ENCODE results near the gene FAM50B.

FAM50B gene

DNA sequence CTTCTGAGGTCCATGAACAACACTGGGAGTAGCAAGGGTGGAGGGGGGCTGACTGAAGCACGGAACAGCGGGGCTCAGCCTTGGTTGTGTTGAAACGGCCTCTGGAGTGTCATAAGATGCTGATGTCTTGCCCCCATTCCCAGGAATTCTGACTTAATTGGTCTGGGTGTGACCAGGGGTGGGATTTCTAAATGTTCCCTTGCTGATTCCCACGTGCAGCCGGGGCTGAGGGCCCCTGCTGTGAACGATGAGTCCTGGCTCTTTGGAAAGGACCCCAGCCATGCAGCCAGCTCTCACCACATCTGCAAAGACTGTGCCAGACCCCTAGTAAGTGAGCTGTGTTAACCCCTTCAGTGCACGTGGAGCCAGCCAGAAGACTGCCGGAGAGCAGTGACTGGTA lies 28.6 kb upstream of the FAM50B start:
- no peak for DNase-seq

DNA sequence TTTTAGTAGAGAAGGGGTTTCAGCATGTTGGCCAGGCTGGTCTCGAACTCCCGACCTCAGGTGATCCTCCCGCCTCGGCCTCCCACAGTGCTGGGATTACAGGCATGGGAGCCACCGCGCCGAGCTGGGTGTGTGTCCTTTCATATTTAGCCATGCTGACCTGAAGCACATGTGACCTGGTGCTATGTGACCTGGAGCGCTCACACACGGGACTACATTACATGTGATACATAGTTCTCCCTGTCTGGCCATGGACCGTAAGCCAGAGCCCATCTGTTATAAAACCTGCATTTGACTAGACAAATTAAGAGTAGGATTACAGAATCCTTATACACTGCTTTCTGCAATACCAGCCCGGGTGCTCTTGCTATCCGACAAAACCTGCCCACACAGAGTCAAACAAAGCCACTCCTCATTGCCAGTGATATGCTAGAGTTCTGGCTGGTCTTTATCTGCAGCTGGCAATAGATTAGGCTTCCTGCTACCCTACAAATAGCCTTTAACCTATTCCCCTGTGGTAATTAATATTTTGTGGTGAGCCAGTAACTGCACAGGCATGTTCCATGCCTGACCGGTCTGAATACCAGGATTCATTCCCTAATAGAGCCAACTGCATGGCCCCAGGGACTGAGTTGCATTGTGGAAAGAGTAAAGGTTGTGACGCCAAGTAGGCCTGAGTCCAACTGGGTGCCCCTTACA lies 26.3 kb upstream of the FAM50B start:
- DNase-seq, result no peak

DNA sequence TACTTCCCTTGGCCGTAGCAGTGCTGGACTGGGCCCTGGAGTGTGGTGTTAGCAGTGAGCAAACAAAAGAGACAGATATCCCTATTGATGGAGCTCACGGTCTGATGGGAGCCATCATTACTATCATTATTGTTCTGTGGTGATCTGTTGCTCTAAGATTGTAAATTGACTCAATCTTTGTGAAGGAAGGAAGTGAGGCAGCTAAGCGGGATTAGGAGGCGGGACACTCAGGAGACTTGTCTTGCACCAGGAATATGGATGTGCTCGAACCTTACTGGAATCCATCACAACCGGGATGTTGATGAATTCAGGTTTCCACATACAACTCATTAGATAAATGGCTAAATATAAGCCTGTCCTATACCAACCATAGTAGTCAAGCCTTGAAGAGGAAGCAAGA lies 25.5 kb upstream of the FAM50B start:
- DNase-seq, result no peak

DNA sequence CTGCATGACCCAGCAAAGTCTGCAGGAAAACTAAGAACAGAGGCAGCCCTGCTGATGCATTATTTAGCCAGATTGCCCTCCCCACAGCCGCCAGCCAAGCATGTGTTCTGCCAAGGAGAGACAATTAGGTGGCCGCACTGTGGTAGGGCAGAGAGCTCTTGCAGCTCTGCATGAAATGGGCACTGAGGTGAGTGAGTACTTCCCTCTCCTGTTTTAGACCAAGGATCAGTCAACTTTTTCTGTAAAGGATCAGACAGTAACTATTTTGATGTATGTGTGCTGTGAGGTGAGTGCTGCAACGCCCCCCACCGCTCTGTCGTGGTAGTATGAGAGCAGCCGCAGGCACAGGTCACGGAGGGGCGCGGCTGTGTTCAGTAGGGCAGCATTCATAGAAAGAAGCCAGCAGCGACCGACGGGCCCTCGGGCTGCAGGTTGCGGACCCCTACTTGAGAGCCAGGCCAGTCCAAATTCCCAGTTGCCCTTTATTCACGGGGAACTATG lies 23.8 kb upstream of the FAM50B start:
- no peak for DNase-seq

DNA sequence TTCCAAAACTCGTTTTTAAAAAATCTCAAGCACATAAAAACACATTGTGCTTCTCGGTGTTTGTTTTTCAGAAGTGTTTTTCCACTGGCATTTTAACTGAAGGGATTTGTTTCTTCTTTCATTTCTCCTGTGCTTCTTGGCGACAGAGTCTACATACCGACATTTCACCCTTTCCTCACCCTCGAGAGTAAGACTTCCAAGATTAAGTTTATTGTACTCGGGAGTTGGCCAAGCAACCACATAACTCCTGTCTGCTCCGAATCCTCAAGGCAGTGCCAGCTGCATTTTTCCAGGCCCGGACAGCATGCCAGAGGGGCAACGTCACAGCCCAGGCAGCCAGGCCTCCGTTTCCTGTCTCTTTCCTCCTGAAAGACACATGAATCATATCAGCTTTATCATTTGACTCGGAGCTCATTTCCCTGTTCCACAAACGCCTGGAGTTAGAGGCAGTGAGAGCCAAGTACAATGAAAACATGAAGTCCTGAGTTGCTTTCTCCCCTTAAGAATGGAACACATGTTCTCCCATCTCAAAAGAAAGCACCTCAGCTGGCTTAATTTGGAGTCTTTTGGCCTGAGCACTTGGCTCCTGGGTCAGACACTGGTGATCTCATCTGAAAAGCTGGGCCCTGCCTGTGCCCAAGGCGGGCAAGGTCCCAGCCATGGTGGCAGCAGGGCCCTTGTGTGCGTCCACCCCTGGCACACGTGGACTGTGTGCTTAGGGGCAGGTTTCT lies 23.2 kb upstream of the FAM50B start:
- DNase-seq, result no peak

DNA sequence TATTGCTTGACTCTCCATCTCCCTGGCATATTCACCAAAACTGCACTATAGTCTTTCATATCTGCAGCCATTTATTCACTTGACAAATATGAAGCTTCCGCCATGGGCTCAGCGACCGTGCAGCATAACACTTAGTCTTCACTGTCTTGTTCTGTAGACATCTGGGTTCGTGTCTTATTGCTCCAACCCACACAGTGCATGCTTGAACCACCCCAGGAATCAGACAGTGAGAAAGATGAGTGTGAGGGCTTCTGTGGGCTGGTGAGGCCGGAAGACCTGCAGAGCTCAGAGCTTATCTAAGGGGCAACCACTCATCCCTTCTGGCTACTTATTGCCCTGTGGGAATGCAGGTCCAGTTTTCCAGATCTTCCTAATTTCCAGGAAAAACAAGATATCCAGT lies 19.9 kb upstream of the FAM50B start:
- no peak for DNase-seq

DNA sequence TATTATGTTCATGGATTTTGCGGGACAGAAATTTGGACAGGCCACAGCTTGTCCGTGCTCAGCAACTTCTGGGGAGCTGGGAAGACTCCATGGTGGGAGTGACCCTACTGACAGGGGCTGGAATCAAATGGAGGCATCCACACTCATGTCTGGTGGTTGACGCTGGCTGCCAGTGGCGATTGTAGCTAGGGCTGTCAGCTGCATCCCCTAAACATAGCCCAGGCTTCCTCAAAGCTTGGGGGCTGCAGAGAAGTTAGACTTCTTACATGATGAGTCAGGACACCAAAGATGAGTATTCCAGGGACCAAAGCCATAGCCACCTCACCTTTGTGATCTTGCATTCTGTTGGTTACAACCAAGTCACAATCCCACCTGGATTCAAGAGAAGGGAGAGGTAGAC lies 18.4 kb upstream of the FAM50B start:
- no peak for DNase-seq

DNA sequence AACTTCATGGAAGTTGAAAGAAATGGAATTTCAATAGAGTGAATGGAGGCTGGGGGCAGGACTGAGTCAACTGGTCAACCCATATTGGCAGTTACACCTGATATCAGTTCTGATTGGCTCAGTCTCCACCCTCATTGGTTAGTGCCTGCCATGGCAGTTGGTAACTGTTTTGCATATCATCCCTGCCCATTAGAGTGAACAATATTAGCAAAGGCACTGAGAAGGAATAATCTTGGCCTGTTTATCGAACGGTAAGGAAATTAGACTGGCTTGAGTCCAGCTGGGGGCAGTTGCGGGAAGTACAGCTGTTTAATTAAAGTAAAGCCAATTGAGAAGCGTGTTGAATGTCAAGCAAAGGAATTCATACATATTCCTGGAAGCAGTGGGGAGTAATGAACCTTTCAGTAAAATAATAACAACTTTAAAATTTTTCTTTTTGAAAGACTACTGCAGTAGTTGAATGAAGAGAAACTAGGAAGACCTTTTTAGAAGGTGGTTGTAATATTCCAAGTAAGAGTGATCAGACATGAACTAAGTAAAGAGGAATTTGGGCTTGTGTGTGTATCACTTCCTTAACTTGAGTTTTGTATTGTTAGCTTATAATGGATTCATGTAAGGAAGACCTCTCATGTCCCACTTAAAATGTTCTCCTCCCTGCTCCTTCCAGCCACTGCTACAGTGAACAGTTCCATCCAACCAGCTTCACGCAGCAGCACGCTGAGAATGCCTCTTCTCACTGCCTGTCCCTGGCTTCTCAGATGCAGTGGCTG lies 17.2 kb upstream of the FAM50B start:
- no peak for DNase-seq

DNA sequence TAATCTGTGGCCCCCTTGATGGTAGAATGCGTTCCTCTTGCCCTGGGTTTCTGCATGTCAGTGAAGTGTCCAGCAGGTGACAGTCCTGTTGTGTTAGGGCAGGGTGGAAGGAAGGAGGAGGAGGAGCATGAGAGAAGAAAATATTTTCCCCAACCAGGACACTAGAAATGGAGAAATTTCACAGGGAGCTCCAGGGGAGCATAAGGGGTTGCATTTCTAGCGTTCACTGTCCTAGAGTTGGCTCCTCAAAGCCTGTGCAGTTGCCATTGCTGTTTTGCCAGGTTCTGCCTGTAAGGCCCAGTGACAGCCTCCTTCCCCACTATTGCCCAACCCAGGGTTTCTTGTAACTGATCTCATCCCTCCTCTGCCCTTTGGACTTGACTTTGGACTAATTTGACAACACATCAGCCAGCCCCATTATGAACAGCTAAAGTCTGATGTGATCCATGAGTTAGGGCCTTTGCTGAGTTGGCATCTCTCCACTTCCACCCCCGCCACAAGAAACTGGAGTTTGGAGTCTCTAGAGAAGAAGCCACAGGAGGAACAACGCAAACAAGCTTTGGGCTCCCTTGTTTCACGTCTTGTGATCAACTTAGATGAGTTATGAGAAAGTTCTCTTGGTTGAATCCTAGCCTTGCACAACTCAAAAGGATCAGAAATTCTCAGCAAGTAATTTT lies 14.0 kb upstream of the FAM50B start:
- no peak for DNase-seq

DNA sequence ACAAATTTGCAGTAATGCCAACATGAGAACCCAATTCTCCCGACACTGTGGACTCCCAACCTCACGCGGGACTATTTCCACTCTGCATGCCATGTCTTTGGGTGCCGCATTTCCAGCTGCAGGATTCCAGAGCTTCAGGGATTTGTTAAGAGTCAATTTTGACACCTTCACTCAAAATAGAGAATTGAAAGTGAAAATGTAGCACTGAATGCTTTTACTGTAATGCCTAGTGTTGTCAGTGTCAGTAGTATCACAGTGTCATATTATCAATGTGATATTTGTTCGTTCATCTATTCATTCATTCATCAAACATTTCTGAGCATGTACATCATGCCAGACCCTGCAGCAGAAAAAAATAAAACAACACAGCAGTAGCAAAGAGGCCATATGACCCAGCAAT lies 13.4 kb upstream of the FAM50B start:
- DNase-seq, result no peak

DNA sequence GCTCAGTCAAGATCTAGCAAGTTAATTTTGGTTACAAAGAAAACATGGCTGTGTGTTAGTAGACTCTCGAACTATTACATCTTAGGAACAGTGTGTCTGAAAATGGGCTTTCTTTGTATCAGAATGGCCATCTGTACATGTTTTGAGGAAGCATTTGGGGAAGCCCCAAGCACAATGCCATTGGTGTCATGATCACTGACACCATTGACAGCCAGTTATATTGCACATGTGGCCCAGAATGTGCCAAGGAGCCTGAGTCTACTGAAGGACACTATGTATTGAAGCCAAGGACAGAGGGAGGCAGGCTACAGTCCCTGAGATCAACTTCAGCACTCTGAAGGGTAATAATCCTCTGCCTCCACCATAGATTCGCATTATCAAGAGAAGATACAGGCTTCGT lies 12.6 kb upstream of the FAM50B start:
- DNase-seq, result no peak

DNA sequence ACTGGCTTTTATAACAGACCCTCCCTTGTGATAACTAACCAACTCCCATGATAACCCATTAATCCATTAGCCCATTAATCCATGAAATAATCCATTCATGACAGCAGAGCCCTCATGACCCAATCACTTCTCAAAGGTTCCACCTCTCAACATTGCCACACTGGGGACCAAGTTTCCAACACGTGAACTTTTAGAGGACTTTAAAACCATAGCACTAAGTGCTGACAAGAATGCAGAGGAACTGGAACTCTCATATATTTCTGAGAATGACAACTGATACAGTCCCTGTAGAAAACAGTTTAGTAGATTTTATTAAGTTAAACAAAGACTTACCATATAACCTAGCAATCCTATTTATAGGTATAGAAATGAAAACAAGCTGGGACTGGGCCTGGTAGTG lies 11.4 kb upstream of the FAM50B start:
- DNase-seq, result no peak

DNA sequence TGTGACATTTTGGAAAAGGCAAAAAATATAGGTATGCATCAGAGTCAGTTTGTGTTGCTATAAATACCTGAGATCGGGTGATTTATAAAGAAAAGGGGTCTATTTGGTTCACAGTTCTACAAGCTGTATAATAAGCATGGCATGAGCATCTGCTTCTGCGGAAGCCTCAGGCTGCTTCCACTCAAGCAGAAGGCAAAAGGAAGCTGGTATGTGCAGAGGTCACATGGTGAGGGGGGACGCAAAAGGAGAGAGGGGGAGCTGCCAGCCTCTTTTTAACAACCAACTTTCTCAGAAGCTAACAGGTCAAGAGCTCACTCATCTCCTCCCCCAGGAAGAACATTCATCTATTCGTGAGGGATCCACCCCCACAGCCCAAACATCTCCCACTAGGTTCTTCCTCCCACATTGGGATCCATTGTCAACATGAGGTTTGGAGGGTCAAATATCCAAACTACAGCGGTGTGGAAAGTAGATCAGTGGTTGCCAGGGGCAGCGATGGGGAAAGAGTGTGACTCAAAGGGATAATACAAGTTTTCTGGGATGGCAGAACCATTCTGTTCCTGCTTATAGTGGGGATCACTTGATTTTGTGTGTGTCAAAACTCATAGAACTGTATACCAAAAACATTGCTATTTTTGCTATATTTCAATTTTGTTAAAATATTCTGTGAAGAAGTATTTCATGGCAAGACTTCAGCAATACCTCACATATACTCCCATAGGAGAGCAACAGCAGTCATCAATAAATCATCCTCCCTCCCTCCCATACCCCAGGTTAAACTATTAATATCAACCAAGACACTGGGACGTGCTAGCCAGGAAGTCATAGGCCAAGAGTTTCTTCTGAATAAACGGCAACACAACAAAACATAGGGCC lies 9.9 kb upstream of the FAM50B start:
- no peak for DNase-seq

DNA sequence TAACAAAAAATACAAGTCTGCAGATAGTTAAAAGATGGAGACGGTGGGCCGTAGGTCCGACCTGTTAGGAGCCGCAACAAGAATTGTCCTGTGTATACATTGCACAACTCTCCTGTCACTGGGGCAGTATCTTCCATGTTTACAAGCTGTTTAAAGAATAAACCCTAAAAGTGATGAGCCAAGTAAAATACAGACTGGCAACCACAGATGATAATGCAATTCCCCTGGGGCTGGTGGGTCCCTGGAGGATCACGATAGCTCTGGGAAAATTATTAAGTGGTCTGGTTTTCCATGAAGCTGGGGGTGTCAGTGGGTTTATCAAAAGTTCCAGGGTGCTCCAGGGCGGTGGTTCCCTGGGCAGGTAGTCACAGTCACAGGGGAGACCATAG lies 8.1 kb upstream of the FAM50B start:
- DNase-seq, result no peak

DNA sequence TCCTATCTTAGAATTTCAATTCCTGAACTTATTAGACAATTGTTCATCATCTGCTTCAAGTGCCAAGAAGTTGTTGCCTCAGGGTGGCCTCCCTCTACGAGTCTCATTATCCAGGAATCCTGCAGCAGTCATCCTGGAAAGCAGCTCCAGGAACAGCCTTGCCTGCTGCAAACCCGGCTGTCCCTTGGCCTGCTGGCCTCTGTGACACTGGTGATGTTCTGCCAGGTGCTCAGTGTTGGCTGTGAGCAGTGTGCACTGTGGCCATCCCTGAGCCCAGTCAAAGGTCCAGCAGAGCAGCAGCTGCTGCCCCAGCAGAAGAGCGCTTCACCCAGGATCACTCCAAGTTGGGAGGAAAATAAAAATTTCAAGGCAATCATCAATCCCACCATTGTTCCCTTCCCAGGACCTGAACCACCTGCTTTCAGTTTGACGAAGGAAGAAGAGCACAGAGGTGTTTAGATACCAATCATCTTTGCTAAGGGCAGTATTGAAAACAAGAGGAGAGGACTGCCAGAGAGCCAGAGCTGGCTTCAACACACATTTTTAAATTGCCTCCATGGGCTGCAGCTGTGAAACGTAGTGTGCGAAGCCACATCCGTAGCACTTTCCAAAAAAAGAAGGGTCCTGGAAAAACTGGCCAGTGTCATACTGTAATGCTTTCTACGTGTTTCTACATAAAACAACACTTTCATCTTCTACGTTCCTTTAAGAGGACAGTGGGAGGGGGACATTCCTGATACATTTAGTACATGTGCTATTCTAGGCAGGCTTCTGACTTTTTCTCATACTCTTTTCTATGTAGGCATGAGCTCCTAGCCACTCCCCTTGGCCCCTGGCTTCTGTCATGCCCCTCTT lies 7.2 kb upstream of the FAM50B start:
- DNase-seq, result no peak

DNA sequence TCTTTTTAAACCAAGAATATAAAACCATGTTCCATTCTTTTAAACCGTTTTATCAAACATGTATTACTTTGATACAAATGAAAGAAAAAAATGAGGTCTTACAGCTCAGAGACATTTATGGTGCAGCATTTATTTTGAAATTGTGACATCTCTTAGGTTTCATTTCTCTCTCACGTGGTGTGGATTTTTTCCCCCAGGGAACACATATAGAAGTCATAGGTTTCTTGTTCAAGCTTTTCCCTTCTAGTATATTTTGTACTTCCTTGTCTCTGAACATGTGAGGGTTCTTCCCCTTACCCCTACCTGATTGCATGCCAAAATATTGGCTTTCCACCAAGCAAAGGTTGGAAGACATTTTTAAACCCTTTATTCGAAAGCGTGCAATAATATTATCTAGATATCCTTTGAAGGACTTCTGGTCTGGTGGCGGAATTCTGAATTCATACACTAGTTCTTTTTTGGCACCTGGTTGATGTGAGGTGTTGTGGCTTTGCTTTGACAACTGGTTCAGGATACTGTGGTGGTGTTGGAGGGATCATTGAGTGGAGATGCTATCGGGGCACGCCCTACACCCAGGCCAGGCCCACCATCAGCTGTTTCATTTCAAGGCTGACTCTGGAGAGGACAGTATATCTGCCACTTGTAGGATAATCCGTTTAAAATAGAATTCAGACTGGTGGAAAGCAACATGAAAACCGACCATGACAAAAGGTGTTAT lies 5.6 kb upstream of the FAM50B start:
- no peak for DNase-seq

DNA sequence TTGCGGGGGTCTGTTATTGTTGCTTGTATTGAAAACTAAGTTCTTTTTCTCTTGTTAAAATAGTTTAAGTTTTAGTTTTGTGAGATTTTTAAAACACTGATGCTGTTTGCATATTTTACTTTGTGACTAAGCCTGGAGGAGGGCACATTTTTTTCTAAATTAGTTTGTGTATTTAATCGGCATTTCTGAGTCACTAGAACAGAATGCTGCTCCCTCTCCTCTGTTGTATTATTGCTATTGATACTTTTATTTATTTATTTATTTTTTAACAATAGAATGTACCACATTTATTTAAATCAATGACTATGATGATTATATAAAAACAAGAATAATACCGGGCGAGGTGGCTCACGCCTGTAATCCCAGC lies 5.1 kb upstream of the FAM50B start:
- no peak for DNase-seq

DNA sequence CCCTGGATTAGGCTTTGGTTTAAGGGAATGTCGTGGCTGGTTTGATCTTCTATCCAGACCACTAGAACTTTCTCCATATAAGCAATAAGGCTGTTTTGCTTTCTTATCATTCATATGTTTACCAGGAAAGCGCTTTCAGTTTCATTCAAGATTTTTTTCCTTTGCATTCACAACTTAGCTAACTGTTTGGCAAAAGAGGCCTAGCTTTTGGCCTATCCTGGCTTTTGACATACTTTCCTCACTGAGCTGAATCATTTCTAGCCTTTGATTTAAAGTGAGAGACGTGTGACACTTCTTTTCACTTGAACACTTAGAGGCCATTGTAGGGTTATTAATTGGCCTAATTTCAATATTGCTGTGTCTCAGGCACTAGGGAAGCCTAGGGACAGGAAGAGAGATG lies 1.7 kb upstream of the FAM50B start:
- no peak for DNase-seq

DNA sequence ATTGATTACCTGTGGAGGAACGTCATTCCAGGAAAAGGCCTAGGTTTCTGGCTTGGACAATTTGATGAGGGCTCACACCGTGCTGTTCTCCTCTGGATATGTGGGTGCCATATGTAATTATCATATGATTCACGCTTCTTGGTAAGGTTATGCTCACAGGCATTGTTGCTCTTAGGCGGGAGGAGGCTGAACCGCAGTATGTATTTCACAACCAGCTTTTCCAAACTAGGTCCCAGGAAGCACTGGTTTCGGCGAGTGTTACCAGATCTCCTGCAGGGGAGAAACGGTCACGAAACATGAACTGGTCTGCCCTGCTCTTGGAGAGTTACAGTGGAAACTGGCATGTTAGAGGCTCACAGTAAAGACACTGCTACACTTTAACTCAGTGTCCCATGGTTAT lies 793 bp upstream of the FAM50B start:
- no peak for DNase-seq

DNA sequence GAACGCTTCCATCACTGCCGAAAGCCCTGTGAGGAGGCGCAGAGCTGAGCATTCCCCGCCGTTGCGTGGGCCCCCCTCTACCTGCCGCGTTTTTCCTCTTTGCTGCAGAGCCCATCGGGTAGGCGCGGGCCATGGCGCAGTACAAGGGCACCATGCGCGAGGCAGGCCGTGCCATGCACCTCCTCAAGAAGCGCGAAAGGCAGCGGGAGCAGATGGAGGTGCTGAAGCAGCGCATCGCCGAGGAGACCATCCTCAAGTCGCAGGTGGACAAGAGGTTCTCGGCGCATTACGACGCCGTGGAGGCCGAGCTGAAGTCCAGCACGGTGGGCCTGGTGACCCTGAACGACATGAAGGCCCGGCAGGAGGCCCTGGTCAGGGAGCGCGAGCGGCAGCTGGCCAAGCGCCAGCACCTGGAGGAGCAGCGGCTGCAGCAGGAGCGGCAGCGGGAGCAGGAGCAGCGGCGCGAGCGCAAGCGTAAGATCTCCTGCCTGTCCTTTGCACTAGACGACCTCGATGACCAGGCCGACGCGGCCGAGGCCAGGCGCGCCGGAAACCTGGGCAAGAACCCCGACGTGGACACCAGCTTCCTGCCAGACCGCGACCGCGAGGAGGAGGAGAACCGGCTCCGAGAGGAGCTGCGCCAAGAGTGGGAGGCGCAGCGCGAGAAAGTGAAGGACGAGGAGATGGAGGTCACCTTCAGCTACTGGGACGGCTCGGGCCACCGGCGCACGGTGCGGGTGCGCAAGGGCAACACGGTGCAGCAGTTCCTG lies 693 bp downstream of the FAM50B start:
- peak; percentile 71 for DNase-seq

Measured in activated effector memory CD4-positive, alpha-beta T cell treated with anti-CD3 and anti-CD28 coated beads, Interleukin-2, amount 50 U/mL, for 16 hours (primary cell).